Uterus (tissue), 4 donors: Measurements from ENCODE around the gene CDX1. TPM values are rescaled to one million over a fixed set of nuclear protein-coding genes. Genes with fewer than 3 reads are reported as not detected.
"Not testable (repeated sequence)": the region's sequence is repeated elsewhere in the genome, so short reads cannot be mapped to it uniquely, and the experiment has no call there.

ENCODE experiments used
- DNase-seq, 2 donors: peaks; one replicate each; pipeline ENCODE4 v3.0.0-alpha.2; 2019 to 2020
- H3K27ac ChIP-seq, 2 donors: fragments of 200-600 bp; sonication (generic); 1 replicate in 1 of 2; 2 replicates in 1 of 2; pipeline ENCODE4 v1.5.1; 2016 to 2018
- H3K27me3 ChIP-seq, 2 donors: fragments of 200-600 bp; sonication (generic); one replicate each; pipeline ENCODE4 v1.5.1; 2018 to 2019; ENCODE audit warnings: control low read depth in 1 of 2
- H3K36me3 ChIP-seq, 2 donors: fragments of 200-600 bp; sonication (generic); one replicate each; pipeline ENCODE4 v1.5.1; 2019; ENCODE audit warnings: control low read depth in 1 of 2
- H3K4me1 ChIP-seq, 2 donors: fragments of 200-600 bp; sonication (generic); one replicate each; pipeline ENCODE4 v1.5.1; 2018 to 2019; ENCODE audit warnings: control low read depth in 1 of 2
- H3K4me3 ChIP-seq, 2 donors: fragments of 200-600 bp; sonication (generic); 1 replicate in 1 of 2; 2 replicates in 1 of 2; pipeline ENCODE4 v1.5.1; 2018 to 2019; ENCODE audit warnings: mild to moderate bottlenecking in 1 of 2
- H3K9me3 ChIP-seq, 2 donors: fragments of 200-600 bp; sonication (generic); one replicate each; pipeline ENCODE4 v1.5.1; 2019; ENCODE audit warnings: control low read depth in 1 of 2
- CTCF ChIP-seq, 4 experiments: fragments of 200-600 bp in 2 of 4; fragments of 450-650 bp in 2 of 4; sonication (generic) in 2 of 4; IDR thresholded peaks; one replicate each; pipeline ENCODE4 v1.5.1; 2016 to 2019; ENCODE audit warnings: antibody characterized with exemption in 4 of 4, mild to moderate bottlenecking in 2 of 4, moderate library complexity in 1 of 4
- POLR2A ChIP-seq, 2 donors: fragments of 450-650 bp; IDR thresholded peaks; one replicate each; pipeline ENCODE4 v1.6.1; 2016; ENCODE audit warnings: antibody characterized with exemption in 2 of 2, mild to moderate bottlenecking in 1 of 2, moderate library complexity in 1 of 2
- intact Hi-C: fragments of 100-400 bp; cut with DNase I; formaldehyde crosslinking; loops from one replicate; pipeline ENCODE4 v1.15.1; 2023; ENCODE audit warnings: low total_unique reads
- total RNA-seq, 4 donors: library from RNA; depleted of rRNA in 3 of 4; stranded (reverse); fragments of >200 nt in 3 of 4; gene quantifications; one replicate each; pipeline versions ENCODE4 v1.1.0 to v1.2.4, GENCODE V29; 2014 to 2023
- donor health status: DM: yes; HTN: yes; CAD: no.

CDX1 gene
- total RNA-seq, 4 donors from 2014 or later = 0.29 to 0.77 (median 0.38) TPM

- Histone ChIP-seq H3K9me3 (no peaks in the 10 kb centered on the region), H3K4me3 (no peak overlapping the region), H3K36me3 (no peaks in the 10 kb centered on the region), H3K27ac (no peak overlapping the region), H3K4me1 (no peaks in the 10 kb centered on the region), H3K27me3 (no peaks in the 10 kb centered on the region)
- TF ChIP-seq POLR2A (IDR thresholded peaks at IDR 0.05) (no peak), CTCF (IDR thresholded peaks at IDR 0.05) (no peak)
- intact Hi-C loops = no loop called here
- DNase-seq = no peak
These were observed 58.0 kb downstream of the CDX1 start for GRCh38 chr5:150224483-150225027.

GRCh38 chr5:150227036-150227435 is 60.5 kb downstream of the CDX1 start:
- Histone ChIP-seq H3K4me1 (no peaks in the 10 kb centered on the region), H3K27ac (no peak overlapping the region), H3K4me3 (no peak overlapping the region), H3K9me3 (no peaks in the 10 kb centered on the region), H3K36me3 (no peaks in the 10 kb centered on the region), H3K27me3 (no peaks in the 10 kb centered on the region)
- DNase-seq = no peak
- TF ChIP-seq CTCF (IDR thresholded peaks at IDR 0.05) (no peak), POLR2A (IDR thresholded peaks at IDR 0.05) (no peak)
- intact Hi-C loops = no loop called here

DNA sequence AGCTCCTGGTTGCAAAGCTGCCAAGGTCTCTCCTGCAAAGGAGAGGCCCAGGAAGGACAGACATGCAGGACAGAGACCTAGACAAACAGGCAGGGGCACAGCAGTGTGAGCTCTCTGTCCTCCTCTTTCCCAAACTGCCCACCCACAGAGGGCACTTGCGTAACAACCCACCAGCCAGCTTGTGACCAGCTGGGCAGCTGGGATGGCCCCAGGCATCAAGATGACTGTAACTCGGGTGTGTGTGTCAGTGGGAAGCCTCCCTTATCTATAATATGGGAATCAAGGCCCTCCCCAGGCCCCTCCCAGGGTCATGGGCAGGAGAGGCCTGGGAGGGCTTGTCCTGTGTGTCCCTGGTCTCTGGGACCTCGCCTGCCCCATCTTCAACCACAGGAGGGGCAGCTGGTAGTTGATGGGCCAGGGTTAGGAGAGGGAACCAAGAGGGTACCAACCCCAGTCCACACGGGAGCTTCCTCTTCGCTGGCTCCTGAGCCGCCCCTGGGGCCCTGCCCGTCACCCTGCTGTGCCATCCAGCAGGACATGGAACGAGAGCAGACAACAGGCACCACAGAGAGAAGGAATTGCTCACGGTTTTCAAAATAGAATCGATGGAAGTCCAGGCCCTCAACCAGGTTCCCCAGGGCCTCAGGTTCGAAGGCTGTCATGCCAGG is 61.2 kb downstream of the CDX1 start:
- no peak for TF ChIP-seq CTCF (IDR thresholded peaks at IDR 0.05)
- no peak for TF ChIP-seq POLR2A (IDR thresholded peaks at IDR 0.05)
- no peak for DNase-seq
- Histone ChIP-seq H3K4me1 (no peaks in the 10 kb centered on the region), H3K36me3 (no peaks in the 10 kb centered on the region), H3K27me3 (no peaks in the 10 kb centered on the region), H3K27ac (no peak overlapping the region), H3K4me3 (no peak overlapping the region), H3K9me3 (no peaks in the 10 kb centered on the region)
- intact Hi-C loops = no loop called here

- no peak for DNase-seq
- intact Hi-C loops = no loop called here
- no peaks in the 10 kb centered on the region for H3K36me3 ChIP-seq
- H3K27me3 ChIP-seq = no peaks in the 10 kb centered on the region
- no peaks in the 10 kb centered on the region for H3K4me1 ChIP-seq
- H3K27ac ChIP-seq = no peak overlapping the region
- H3K9me3 ChIP-seq = no peaks in the 10 kb centered on the region
- TF ChIP-seq CTCF (IDR thresholded peaks at IDR 0.05) (no peak), POLR2A (IDR thresholded peaks at IDR 0.05) (no peak)
- H3K4me3 ChIP-seq = no peak overlapping the region
These were observed 63.0 kb downstream of the CDX1 start for GRCh38 chr5:150229571-150229970.

GRCh38 chr5:150230842-150231241 is 64.3 kb downstream of the CDX1 start:
- no peak overlapping the region for H3K4me3 ChIP-seq
- TF ChIP-seq POLR2A (IDR thresholded peaks at IDR 0.05) (no peak), CTCF (IDR thresholded peaks at IDR 0.05) (no peak)
- intact Hi-C loops = no loop called here
- no peaks in the 10 kb centered on the region for H3K36me3 ChIP-seq
- no peak for DNase-seq
- H3K27me3 ChIP-seq = no peaks in the 10 kb centered on the region
- H3K27ac ChIP-seq = no peak overlapping the region
- H3K9me3 ChIP-seq = no peaks in the 10 kb centered on the region
- no peaks in the 10 kb centered on the region for H3K4me1 ChIP-seq

- DNase-seq, H3K4me3 ChIP-seq, H3K36me3 ChIP-seq, H3K27ac ChIP-seq, H3K9me3 ChIP-seq, intact Hi-C loops, H3K27me3 ChIP-seq, H3K4me1 ChIP-seq: not testable (repeated sequence)
These were observed 67.1 kb downstream of the CDX1 start for GRCh38 chr5:150233706-150234105.
